HepG2 (cell line): ENCODE measurements around the gene MRPL50. TPM values are rescaled to one million over a fixed set of nuclear protein-coding genes. Genes with fewer than 3 reads are reported as not detected.

Source experiments
- ASH2L ChIP-seq: fragments of 300-600, 200-600 bp; sonication (generic); IDR thresholded peaks from 2 replicates; pipeline ENCODE4 v1.7.0; 2017; ENCODE audit warnings: low read depth, mild to moderate bottlenecking, moderate library complexity, mixed read lengths, low read length; ENCODE audit not compliant: insufficient read length
- CHD4 ChIP-seq: fragments of 200-600 bp; sonication (generic); IDR thresholded peaks from 2 replicates; pipeline ENCODE4 v1.7.0; 2017; ENCODE audit warnings: mild to moderate bottlenecking, low read length, borderline replicate concordance
- ETV5 ChIP-seq: IDR thresholded peaks from 2 replicates; pipeline ENCODE4 v1.6.1; 2018; ENCODE audit warnings: missing biosample characterization, missing genetic modification reagents, inconsistent platforms, borderline replicate concordance
- GATAD2A ChIP-seq: IDR thresholded peaks from 2 replicates; pipeline ENCODE4 v1.6.1; 2016
- HES4 ChIP-seq: sonication (generic); formaldehyde crosslinking; IDR thresholded peaks from 2 replicates; pipeline ENCODE4 v1.9.0; 2021; ENCODE audit warnings: mild to moderate bottlenecking, missing genetic modification reagents, borderline replicate concordance
- IRX3 ChIP-seq: sonication (generic); formaldehyde crosslinking; IDR thresholded peaks from 2 replicates; pipeline ENCODE4 v1.8.1; 2023; ENCODE audit warnings: mild to moderate bottlenecking, low read depth, missing genetic modification reagents, borderline replicate concordance
- NR2F1 ChIP-seq, 2 experiments: fragments of 450-650 bp in 1 of 2; formaldehyde crosslinking in 1 of 2; IDR thresholded peaks; 2 replicates each; pipeline versions ENCODE4 v1.5.0 to v1.6.1; 2016 to 2020; ENCODE audit warnings: mild to moderate bottlenecking in 1 of 2, missing compliant biosample characterization in 1 of 2, missing genetic modification reagents in 1 of 2, moderate library complexity in 1 of 2
- PHF20 ChIP-seq: sonication (generic); formaldehyde crosslinking; IDR thresholded peaks from 2 replicates; pipeline ENCODE4 v1.5.0; 2020; ENCODE audit warnings: mild to moderate bottlenecking, missing genetic modification reagents
- RFXAP ChIP-seq: sonication (generic); formaldehyde crosslinking; IDR thresholded peaks from 2 replicates; pipeline ENCODE4 v1.4.0; 2020; ENCODE audit warnings: missing genetic modification reagents, borderline replicate concordance
- SCMH1 ChIP-seq: sonication (generic); formaldehyde crosslinking; IDR thresholded peaks from 2 replicates; pipeline ENCODE4 v1.9.0; 2021; ENCODE audit warnings: missing genetic modification reagents, mild to moderate bottlenecking, borderline replicate concordance
- THYN1 ChIP-seq: sonication (generic); formaldehyde crosslinking; IDR thresholded peaks from 2 replicates; pipeline ENCODE4 v1.8.1; 2023; ENCODE audit warnings: low read depth, mild to moderate bottlenecking, moderate library complexity, missing genetic modification reagents, borderline replicate concordance
- YEATS2 ChIP-seq: sonication (generic); formaldehyde crosslinking; IDR thresholded peaks from 2 replicates; pipeline ENCODE4 v1.4.0; 2020; ENCODE audit warnings: missing genetic modification reagents, borderline replicate concordance
- YY1 ChIP-seq: IDR thresholded peaks from 2 replicates; pipeline ENCODE4 v1.6.1; 2011; ENCODE audit warnings: low read length, low read depth, moderate library complexity, mild to moderate bottlenecking; ENCODE audit not compliant: insufficient read depth, insufficient replicate concordance
- ZFP82 ChIP-seq: sonication (generic); formaldehyde crosslinking; IDR thresholded peaks from 2 replicates; pipeline ENCODE4 v1.5.1; 2020; ENCODE audit warnings: mild to moderate bottlenecking, missing genetic modification reagents, borderline replicate concordance
- ZNF441 ChIP-seq: sonication (generic); formaldehyde crosslinking; IDR thresholded peaks from 2 replicates; pipeline ENCODE4 v1.7.0; 2021; ENCODE audit warnings: missing genetic modification reagents, borderline replicate concordance
- ZNF460 ChIP-seq: sonication (generic); formaldehyde crosslinking; IDR thresholded peaks from 2 replicates; pipeline ENCODE4 v1.5.1; 2020; ENCODE audit warnings: missing genetic modification reagents, mild to moderate bottlenecking, borderline replicate concordance
- ZNF572 ChIP-seq: sonication (generic); formaldehyde crosslinking; IDR thresholded peaks from 2 replicates; pipeline ENCODE4 v1.5.1; 2020; ENCODE audit warnings: mild to moderate bottlenecking, missing genetic modification reagents
- ZSCAN25 ChIP-seq: sonication (generic); formaldehyde crosslinking; IDR thresholded peaks from 2 replicates; pipeline ENCODE4 v1.8.0; 2022; ENCODE audit warnings: mild to moderate bottlenecking, missing genetic modification reagents
- polyA plus RNA-seq, 8 experiments: library from polyadenylated mRNA; depleted of rRNA in 3 of 8; stranded (reverse) in 7 of 8; unstranded in 1 of 8; fragments of >200 nt; fragmentation: Illumina TruSeq in 4 of 8; extraction: Trizol in 4 of 8; gene quantifications; 2 replicates each; pipeline versions ENCODE4 v1.2.1 to v1.2.3, GENCODE V29; 2011 to 2016; ENCODE audit warnings: low read depth in 4 of 8, missing spikeins in 1 of 8, mixed read lengths in 1 of 8; ENCODE audit not compliant: insufficient read depth in 1 of 8
- total RNA-seq, 5 experiments: library from RNA; depleted of rRNA; stranded (reverse); fragments of >200 nt; fragmentation: Illumina TruSeq; extraction: Trizol; gene quantifications; 2 replicates each; pipeline ENCODE4 v1.2.3, GENCODE V29; 2016; ENCODE audit warnings: low read depth in 1 of 5
- TF ChIP-seq, protein P1 (sequence below): sonication (generic); formaldehyde crosslinking; IDR thresholded peaks from 2 replicates; pipeline ENCODE4 v1.4.0; 2020; ENCODE audit warnings: mild to moderate bottlenecking, missing genetic modification reagents
- TF ChIP-seq, protein P2 (sequence below): IDR thresholded peaks from 2 replicates; pipeline ENCODE4 v1.6.1; 2012; ENCODE audit warnings: low read depth, low read length, improper control_type of control experiment
- TF ChIP-seq, protein P3 (sequence below): conservative IDR thresholded peaks from 2 replicates; pipeline ENCODE4 v1.6.1; 2018; ENCODE audit warnings: missing genetic modification reagents
- TF ChIP-seq, protein P4 (sequence below): sonication (generic); formaldehyde crosslinking; IDR thresholded peaks from 2 replicates; pipeline ENCODE4 v1.5.0; 2020; ENCODE audit warnings: missing genetic modification reagents
- TF ChIP-seq, protein P5 (sequence below): sonication (generic); formaldehyde crosslinking; IDR thresholded peaks from 2 replicates; pipeline ENCODE4 v1.4.0; 2020; ENCODE audit warnings: low read depth, mild to moderate bottlenecking, missing genetic modification reagents
- TF ChIP-seq, protein P6 (sequence below): sonication (generic); formaldehyde crosslinking; IDR thresholded peaks from 2 replicates; pipeline ENCODE4 v1.9.0; 2022; ENCODE audit warnings: low read depth, missing genetic modification reagents

The MRPL50 gene
- total and polyA plus RNA-seq, 2 of the 13 experiments (the other 11 are each of a cell fraction or from before 2014, with no cell fraction given), result 37.1 to 70.0 TPM

DNA sequence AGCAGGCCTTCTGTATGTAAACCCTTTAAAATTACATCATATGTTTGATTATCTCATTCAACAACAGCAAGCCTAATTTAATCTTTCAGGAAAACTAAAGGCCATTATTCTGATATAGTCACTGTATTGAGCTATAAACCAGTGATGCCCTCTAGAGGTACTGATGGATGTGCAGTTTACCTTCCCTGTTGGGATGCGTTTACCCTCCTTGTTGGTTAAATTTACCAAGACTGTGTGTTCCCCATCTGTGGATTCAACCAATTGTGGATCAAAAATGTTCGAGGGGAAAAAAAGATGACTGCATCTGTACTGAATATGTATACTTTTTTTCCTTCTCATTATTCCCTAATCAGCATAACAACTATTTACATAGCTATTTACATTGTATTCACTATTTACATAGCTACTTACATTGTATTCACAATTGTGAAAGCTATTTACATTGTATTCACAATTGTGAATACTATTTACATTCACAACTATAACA lies 9.9 kb downstream of the MRPL50 start (continued):
- TF ChIP-seq RFXAP (CRISPR knock-in tag) (no peak), ETV5 (CRISPR knock-in tag) (no peak), THYN1 (no peak), ZNF460 (CRISPR knock-in tag) (no peak), YEATS2 (CRISPR knock-in tag) (no peak), ZSCAN25 (CRISPR knock-in tag) (no peak), IRX3 (CRISPR knock-in tag) (no peak), ZNF572 (CRISPR knock-in tag) (no peak), ZFP82 (no peak), ASH2L (peak; percentile 43), NR2F1 (CRISPR knock-in tag; IDR thresholded peaks at IDR 0.05) (peak in 1 of 2 experiments; percentile 14; a peak in 1 of 4 replicates), SCMH1 (CRISPR knock-in tag) (no peak), GATAD2A (CRISPR knock-in tag) (peak; percentile 77), ZNF441 (CRISPR knock-in tag) (no peak), CHD4 (peak; percentile 64; the same call in 1 of the 2 replicates), YY1 (no peak), HES4 (CRISPR knock-in tag) (no peak), PHF20 (CRISPR knock-in tag) (no peak)
- TF ChIP-seq, protein P1, sequence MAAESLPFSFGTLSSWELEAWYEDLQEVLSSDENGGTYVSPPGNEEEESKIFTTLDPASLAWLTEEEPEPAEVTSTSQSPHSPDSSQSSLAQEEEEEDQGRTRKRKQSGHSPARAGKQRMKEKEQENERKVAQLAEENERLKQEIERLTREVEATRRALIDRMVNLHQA (CRISPR knock-in tag), result no peak
- TF ChIP-seq, protein P2, sequence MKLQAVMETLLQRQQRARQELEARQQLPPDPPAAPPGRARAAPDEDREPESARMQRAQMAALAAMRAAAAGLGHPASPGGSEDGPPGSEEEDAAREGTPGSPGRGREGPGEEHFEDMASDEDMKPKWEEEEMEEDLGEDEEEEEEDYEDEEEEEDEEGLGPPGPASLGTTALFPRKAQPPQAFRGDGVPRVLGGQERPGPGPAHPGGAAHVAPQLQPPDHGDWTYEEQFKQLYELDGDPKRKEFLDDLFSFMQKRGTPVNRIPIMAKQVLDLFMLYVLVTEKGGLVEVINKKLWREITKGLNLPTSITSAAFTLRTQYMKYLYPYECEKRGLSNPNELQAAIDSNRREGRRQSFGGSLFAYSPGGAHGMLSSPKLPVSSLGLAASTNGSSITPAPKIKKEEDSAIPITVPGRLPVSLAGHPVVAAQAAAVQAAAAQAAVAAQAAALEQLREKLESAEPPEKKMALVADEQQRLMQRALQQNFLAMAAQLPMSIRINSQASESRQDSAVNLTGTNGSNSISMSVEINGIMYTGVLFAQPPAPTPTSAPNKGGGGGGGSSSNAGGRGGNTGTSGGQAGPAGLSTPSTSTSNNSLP, result peak; percentile 88
- TF ChIP-seq, protein P3, sequence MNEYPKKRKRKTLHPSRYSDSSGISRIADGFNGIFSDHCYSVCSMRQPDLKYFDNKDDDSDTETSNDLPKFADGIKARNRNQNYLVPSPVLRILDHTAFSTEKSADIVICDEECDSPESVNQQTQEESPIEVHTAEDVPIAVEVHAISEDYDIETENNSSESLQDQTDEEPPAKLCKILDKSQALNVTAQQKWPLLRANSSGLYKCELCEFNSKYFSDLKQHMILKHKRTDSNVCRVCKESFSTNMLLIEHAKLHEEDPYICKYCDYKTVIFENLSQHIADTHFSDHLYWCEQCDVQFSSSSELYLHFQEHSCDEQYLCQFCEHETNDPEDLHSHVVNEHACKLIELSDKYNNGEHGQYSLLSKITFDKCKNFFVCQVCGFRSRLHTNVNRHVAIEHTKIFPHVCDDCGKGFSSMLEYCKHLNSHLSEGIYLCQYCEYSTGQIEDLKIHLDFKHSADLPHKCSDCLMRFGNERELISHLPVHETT (CRISPR knock-in tag), result no peak
- TF ChIP-seq, protein P4, sequence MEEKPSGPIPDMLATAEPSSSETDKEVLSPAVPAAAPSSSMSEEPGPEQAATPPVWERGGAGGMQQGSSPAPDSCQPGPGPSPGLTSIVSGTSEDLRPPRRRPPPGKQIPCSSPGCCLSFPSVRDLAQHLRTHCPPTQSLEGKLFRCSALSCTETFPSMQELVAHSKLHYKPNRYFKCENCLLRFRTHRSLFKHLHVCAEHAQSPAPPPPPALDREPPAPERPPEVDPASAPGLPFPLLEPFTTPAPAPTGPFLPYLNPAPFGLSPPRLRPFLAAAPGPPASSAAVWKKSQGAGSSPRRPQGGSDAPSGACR (CRISPR knock-in tag), result no peak
- TF ChIP-seq, protein P5, sequence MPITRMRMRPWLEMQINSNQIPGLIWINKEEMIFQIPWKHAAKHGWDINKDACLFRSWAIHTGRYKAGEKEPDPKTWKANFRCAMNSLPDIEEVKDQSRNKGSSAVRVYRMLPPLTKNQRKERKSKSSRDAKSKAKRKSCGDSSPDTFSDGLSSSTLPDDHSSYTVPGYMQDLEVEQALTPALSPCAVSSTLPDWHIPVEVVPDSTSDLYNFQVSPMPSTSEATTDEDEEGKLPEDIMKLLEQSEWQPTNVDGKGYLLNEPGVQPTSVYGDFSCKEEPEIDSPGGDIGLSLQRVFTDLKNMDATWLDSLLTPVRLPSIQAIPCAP, result no peak
- TF ChIP-seq, protein P6, sequence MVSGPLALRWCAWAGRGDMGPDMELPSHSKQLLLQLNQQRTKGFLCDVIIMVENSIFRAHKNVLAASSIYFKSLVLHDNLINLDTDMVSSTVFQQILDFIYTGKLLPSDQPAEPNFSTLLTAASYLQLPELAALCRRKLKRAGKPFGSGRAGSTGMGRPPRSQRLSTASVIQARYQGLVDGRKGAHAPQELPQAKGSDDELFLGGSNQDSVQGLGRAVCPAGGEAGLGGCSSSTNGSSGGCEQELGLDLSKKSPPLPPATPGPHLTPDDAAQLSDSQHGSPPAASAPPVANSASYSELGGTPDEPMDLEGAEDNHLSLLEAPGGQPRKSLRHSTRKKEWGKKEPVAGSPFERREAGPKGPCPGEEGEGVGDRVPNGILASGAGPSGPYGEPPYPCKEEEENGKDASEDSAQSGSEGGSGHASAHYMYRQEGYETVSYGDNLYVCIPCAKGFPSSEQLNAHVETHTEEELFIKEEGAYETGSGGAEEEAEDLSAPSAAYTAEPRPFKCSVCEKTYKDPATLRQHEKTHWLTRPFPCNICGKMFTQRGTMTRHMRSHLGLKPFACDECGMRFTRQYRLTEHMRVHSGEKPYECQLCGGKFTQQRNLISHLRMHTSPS (CRISPR knock-in tag), result no peak
